Sigmoid colon (tissue), 7 donors: ENCODE data around the gene IFNGR2. TPM values are rescaled to one million over a fixed set of nuclear protein-coding genes. Genes with fewer than 3 reads are reported as not detected.

ENCODE experiments used
- DNase-seq: peaks from one replicate; pipeline ENCODE4 v3.0.0-alpha.2; 2019
- H3K27ac ChIP-seq, 4 donors: fragments of 200-600 bp; sonication (generic); one replicate each; pipeline ENCODE4 v1.5.1; 2016 to 2019; ENCODE audit warnings: mild to moderate bottlenecking in 1 of 4
- H3K27me3 ChIP-seq, 3 donors: fragments of 200-600 bp; sonication (generic); one replicate each; pipeline ENCODE4 v1.5.1; 2019; ENCODE audit warnings: mild to moderate bottlenecking in 1 of 3
- H3K36me3 ChIP-seq, 4 donors: fragments of 200-600 bp; sonication (generic); one replicate each; pipeline ENCODE4 v1.5.1; 2016 to 2019
- H3K4me1 ChIP-seq, 4 donors: fragments of 200-600 bp; sonication (generic); one replicate each; pipeline ENCODE4 v1.5.1; 2017 to 2019
- H3K4me3 ChIP-seq, 4 donors: fragments of 200-600 bp; sonication (generic); one replicate each; pipeline ENCODE4 v1.5.1; 2017 to 2019; ENCODE audit warnings: mild to moderate bottlenecking in 2 of 4, moderate library complexity in 1 of 4
- H3K9me3 ChIP-seq, 4 donors: fragments of 200-600 bp in 3 of 4; sonication (generic) in 3 of 4; one replicate each; pipeline versions ENCODE4 v1.5.1 to v1.6.1; 2013 to 2019
- CTCF ChIP-seq, 4 experiments: fragments of 450-650 bp in 3 of 4; fragments of 200-600 bp in 1 of 4; IDR thresholded peaks; one replicate each; pipeline ENCODE4 v1.5.1; 2016 to 2019; ENCODE audit warnings: antibody characterized with exemption in 4 of 4, mild to moderate bottlenecking in 3 of 4, moderate library complexity in 2 of 4
- EP300 ChIP-seq, 4 donors: sonication (generic); formaldehyde crosslinking; IDR thresholded peaks; one replicate each; pipeline ENCODE4 v1.6.1; 2017; ENCODE audit warnings: antibody characterized with exemption in 4 of 4
- POLR2A ChIP-seq, 2 donors: fragments of 450-650 bp; IDR thresholded peaks; one replicate each; pipeline ENCODE4 v1.6.1; 2016; ENCODE audit warnings: antibody characterized with exemption in 2 of 2, mild to moderate bottlenecking in 2 of 2, moderate library complexity in 2 of 2
- POLR2AphosphoS5 ChIP-seq, 4 donors: sonication (generic); formaldehyde crosslinking; IDR thresholded peaks; one replicate each; pipeline ENCODE4 v1.6.1; 2017; ENCODE audit warnings: antibody characterized with exemption in 4 of 4
- WGBS, 2 donors: extraction: QIAGEN DNeasy Blood & Tissue Kit; methylation state at CpG; one replicate each; pipeline ENCODE4 v1.1.7; 2013; 5-methylcytosine and 5-hydroxymethylcytosine counted together
- intact Hi-C: fragments of 100-400 bp; cut with DNase I; formaldehyde crosslinking; loops from one replicate; pipeline ENCODE4 v1.15.1; 2023
- polyA plus RNA-seq, 3 donors: library from polyadenylated mRNA; stranded (reverse); fragments of 200-250 nt; gene quantifications; one replicate each; pipeline ENCODE4 v1.2.3, GENCODE V29; 2013
- total RNA-seq, 4 donors: library from RNA; depleted of rRNA; stranded (reverse); fragments of >200 nt; gene quantifications; one replicate each; pipeline ENCODE4 v1.1.0, GENCODE V29; 2016
- donor health status: healthy with polysubstance abuse.
- donor health status: Bipolar disorder and iron deficiency.
- donor health status: healthy.

The IFNGR2 gene
- total and polyA plus RNA-seq, 7 donors = 34.9 to 178 (median 65.8) TPM

- DNase-seq = no peak
- Histone ChIP-seq H3K36me3 (peaks cover 0 to 79% (median 30%) of the 10 kb centered on the region in 4 donors), H3K4me1 (peaks cover 0 to 13% (median 3%) of the 10 kb centered on the region in 4 donors), H3K4me3 (no peak overlapping the region), H3K27ac (no peak overlapping the region), H3K27me3 (no peaks in the 10 kb centered on the region), H3K9me3 (no peaks in the 10 kb centered on the region)
- 95 to 96% methylated on average over 5 of the region's 5 CpGs for WGBS, 2 donors
- TF ChIP-seq POLR2A (IDR thresholded peaks at IDR 0.05) = no peak
- TF ChIP-seq POLR2AphosphoS5 (IDR thresholded peaks at IDR 0.05) = no peak
- TF ChIP-seq CTCF (IDR thresholded peaks at IDR 0.05) = no peak
- TF ChIP-seq EP300 (IDR thresholded peaks at IDR 0.05) = no peak
- intact Hi-C loops = no loop called here
Measured at GRCh38 chr21:33421713-33422393, 18.6 kb downstream of the IFNGR2 start.

GRCh38 chr21:33424214-33424613 lies 21.0 kb downstream of the IFNGR2 start:
- no peaks in the 10 kb centered on the region for H3K9me3 ChIP-seq
- 95 to 96% methylated on average over 9 of the region's 9 CpGs for WGBS, 2 donors
- H3K27me3 ChIP-seq = no peaks in the 10 kb centered on the region
- H3K4me1 ChIP-seq = peaks cover 0 to 18% (median 6%) of the 10 kb centered on the region in 4 donors
- no peak for TF ChIP-seq POLR2AphosphoS5 (IDR thresholded peaks at IDR 0.05)
- TF ChIP-seq CTCF (IDR thresholded peaks at IDR 0.05) = no peak
- TF ChIP-seq POLR2A (IDR thresholded peaks at IDR 0.05) = no peak
- no peak for TF ChIP-seq EP300 (IDR thresholded peaks at IDR 0.05)
- DNase-seq = no peak
- H3K36me3 ChIP-seq = peaks cover 0 to 89% (median 33%) of the 10 kb centered on the region in 4 donors
- no peak overlapping the region for H3K4me3 ChIP-seq
- H3K27ac ChIP-seq = no peak overlapping the region
- intact Hi-C loops = no loop called here

GRCh38 chr21:33425825-33426224 lies 22.6 kb downstream of the IFNGR2 start:
- H3K27me3 ChIP-seq = no peaks in the 10 kb centered on the region
- peaks cover 0 to 18% (median 15%) of the 10 kb centered on the region in 4 donors for H3K4me1 ChIP-seq
- H3K27ac ChIP-seq = no peak overlapping the region
- TF ChIP-seq POLR2AphosphoS5 (IDR thresholded peaks at IDR 0.05) = no peak
- no peak for TF ChIP-seq CTCF (IDR thresholded peaks at IDR 0.05)
- TF ChIP-seq POLR2A (IDR thresholded peaks at IDR 0.05) = no peak
- no peak overlapping the region for H3K4me3 ChIP-seq
- H3K36me3 ChIP-seq = peaks cover 0 to 97% (median 35%) of the 10 kb centered on the region in 4 donors
- intact Hi-C loops = no loop called here
- DNase-seq = no peak
- WGBS, 2 donors = 69 to 87% methylated on average over 3 of the region's 3 CpGs
- no peaks in the 10 kb centered on the region for H3K9me3 ChIP-seq

GRCh38 chr21:33427051-33427450 lies 23.8 kb downstream of the IFNGR2 start:
- WGBS, 2 donors = 89 to 90% methylated on average over 7 of the region's 7 CpGs
- intact Hi-C loops = no loop called here
- TF ChIP-seq POLR2A (IDR thresholded peaks at IDR 0.05) (no peak), EP300 (IDR thresholded peaks at IDR 0.05) (no peak), POLR2AphosphoS5 (IDR thresholded peaks at IDR 0.05) (no peak), CTCF (IDR thresholded peaks at IDR 0.05) (no peak)
- no peak overlapping the region for H3K27ac ChIP-seq
- no peaks in the 10 kb centered on the region for H3K9me3 ChIP-seq
- peaks cover 0 to 18% (median 15%) of the 10 kb centered on the region in 4 donors for H3K4me1 ChIP-seq
- no peak for DNase-seq
- H3K27me3 ChIP-seq = no peaks in the 10 kb centered on the region
- no peak overlapping the region for H3K4me3 ChIP-seq
- H3K36me3 ChIP-seq = peaks cover 4 to 97% (median 36%) of the 10 kb centered on the region in 4 donors
